Measurements from ENCODE around the gene ZNF862.

Gene ZNF862

GRCh38 chr7:149875396-149875795 lies 37.2 kb downstream of the ZNF862 start:
- Mint-ChIP-seq H3K4me3 (peak overlapping the region; percentile 79), H3K27ac (peak overlapping the region; percentile 32), H3K27me3 (ENCODE audit: low read depth) (no peaks in the 10 kb centered on the region), H3K9me3 (no peaks in the 10 kb centered on the region), H3K36me3 (ENCODE audit: low read depth) (peaks cover 19% of the 10 kb centered on the region), H3K4me1 (ENCODE audit: low read depth) (peaks cover 40% of the 10 kb centered on the region)
- DNase-seq (ENCODE audit: low spot score): no peak

GRCh38 chr7:149877890-149878522 lies 39.8 kb downstream of the ZNF862 start:
- peaks cover 16% of the 10 kb centered on the region for H3K36me3 Mint-ChIP-seq (ENCODE audit: low read depth)
- no peaks in the 10 kb centered on the region for H3K9me3 Mint-ChIP-seq
- no peak overlapping the region for H3K27ac Mint-ChIP-seq

GRCh38 chr7:149878523-149878921 lies 40.3 kb downstream of the ZNF862 start:
- Mint-ChIP-seq H3K4me1 (ENCODE audit: low read depth) (peaks cover 22% of the 10 kb centered on the region), H3K9me3 (no peaks in the 10 kb centered on the region), H3K4me3 (no peak overlapping the region), H3K36me3 (ENCODE audit: low read depth) (peaks cover 16% of the 10 kb centered on the region), H3K27me3 (ENCODE audit: low read depth) (no peaks in the 10 kb centered on the region), H3K27ac (no peak overlapping the region)
- no peak for DNase-seq (ENCODE audit: low spot score)

More at GRCh38 chr7:149877890-149878522, 39.8 kb downstream of the ZNF862 start:
- Mint-ChIP-seq H3K4me1 (ENCODE audit: low read depth) (peaks cover 17% of the 10 kb centered on the region), H3K27me3 (ENCODE audit: low read depth) (no peaks in the 10 kb centered on the region), H3K4me3 (no peak overlapping the region)
- no peak for DNase-seq (ENCODE audit: low spot score)

GRCh38 chr7:149879271-149879743 lies 41.1 kb downstream of the ZNF862 start:
- Mint-ChIP-seq H3K4me3 (no peak overlapping the region), H3K27ac (no peak overlapping the region), H3K27me3 (ENCODE audit: low read depth) (no peaks in the 10 kb centered on the region), H3K36me3 (ENCODE audit: low read depth) (peaks cover 16% of the 10 kb centered on the region), H3K4me1 (ENCODE audit: low read depth) (peaks cover 24% of the 10 kb centered on the region), H3K9me3 (no peaks in the 10 kb centered on the region)
- DNase-seq (ENCODE audit: low spot score): no peak

GRCh38 chr7:149879766-149880637 lies 41.8 kb downstream of the ZNF862 start:
- Mint-ChIP-seq H3K36me3 (ENCODE audit: low read depth) (peaks cover 16% of the 10 kb centered on the region), H3K4me1 (ENCODE audit: low read depth) (peaks cover 18% of the 10 kb centered on the region), H3K27ac (no peak overlapping the region), H3K9me3 (no peaks in the 10 kb centered on the region), H3K27me3 (ENCODE audit: low read depth) (no peaks in the 10 kb centered on the region), H3K4me3 (no peak overlapping the region)
- DNase-seq (ENCODE audit: low spot score): no peak

- Mint-ChIP-seq H3K9me3 (no peaks in the 10 kb centered on the region), H3K36me3 (ENCODE audit: low read depth) (peaks cover 11% of the 10 kb centered on the region), H3K4me1 (ENCODE audit: low read depth) (peaks cover 10% of the 10 kb centered on the region), H3K27me3 (ENCODE audit: low read depth) (no peaks in the 10 kb centered on the region), H3K4me3 (no peak overlapping the region), H3K27ac (no peak overlapping the region)
- DNase-seq (ENCODE audit: low spot score): no peak
Measured at GRCh38 chr7:149880638-149881311, 42.6 kb downstream of the ZNF862 start.

- Mint-ChIP-seq H3K36me3 (ENCODE audit: low read depth) (peaks cover 8% of the 10 kb centered on the region), H3K4me1 (ENCODE audit: low read depth) (peaks cover 9% of the 10 kb centered on the region), H3K4me3 (no peak overlapping the region), H3K9me3 (no peaks in the 10 kb centered on the region), H3K27me3 (ENCODE audit: low read depth) (no peaks in the 10 kb centered on the region), H3K27ac (no peak overlapping the region)
- no peak for DNase-seq (ENCODE audit: low spot score)
Measured at GRCh38 chr7:149881328-149882247, 43.4 kb downstream of the ZNF862 start.

- Mint-ChIP-seq H3K4me3 (no peak overlapping the region), H3K9me3 (no peaks in the 10 kb centered on the region), H3K27ac (no peak overlapping the region), H3K36me3 (ENCODE audit: low read depth) (peaks cover 7% of the 10 kb centered on the region), H3K27me3 (ENCODE audit: low read depth) (no peaks in the 10 kb centered on the region), H3K4me1 (ENCODE audit: low read depth) (peaks cover 9% of the 10 kb centered on the region)
- DNase-seq (ENCODE audit: low spot score): no peak
Measured at GRCh38 chr7:149882248-149883047, 44.3 kb downstream of the ZNF862 start.

GRCh38 chr7:149883048-149883438 lies 44.9 kb downstream of the ZNF862 start:
- Mint-ChIP-seq H3K9me3 (no peaks in the 10 kb centered on the region), H3K36me3 (ENCODE audit: low read depth) (peaks cover 5% of the 10 kb centered on the region), H3K27ac (no peak overlapping the region), H3K4me1 (ENCODE audit: low read depth) (peaks cover 9% of the 10 kb centered on the region), H3K4me3 (no peak overlapping the region), H3K27me3 (ENCODE audit: low read depth) (no peaks in the 10 kb centered on the region)
- no peak for DNase-seq (ENCODE audit: low spot score)

- Mint-ChIP-seq H3K27ac (no peak overlapping the region), H3K4me3 (no peak overlapping the region), H3K4me1 (ENCODE audit: low read depth) (peaks cover 9% of the 10 kb centered on the region), H3K36me3 (ENCODE audit: low read depth) (peaks cover 2% of the 10 kb centered on the region), H3K27me3 (ENCODE audit: low read depth) (no peaks in the 10 kb centered on the region), H3K9me3 (no peaks in the 10 kb centered on the region)
- peak; percentile 49 for DNase-seq (ENCODE audit: low spot score)
Measured at GRCh38 chr7:149883452-149883861, 45.3 kb downstream of the ZNF862 start.

- H3K4me3 Mint-ChIP-seq: no peak overlapping the region
- DNase-seq (ENCODE audit: low spot score): no peak
- peaks cover 9% of the 10 kb centered on the region for H3K4me1 Mint-ChIP-seq (ENCODE audit: low read depth)
- no peak overlapping the region for H3K27ac Mint-ChIP-seq
- H3K27me3 Mint-ChIP-seq (ENCODE audit: low read depth): no peaks in the 10 kb centered on the region
- no peaks in the 10 kb centered on the region for H3K9me3 Mint-ChIP-seq
- peaks cover 2% of the 10 kb centered on the region for H3K36me3 Mint-ChIP-seq (ENCODE audit: low read depth)
Measured at GRCh38 chr7:149884016-149884415, 45.8 kb downstream of the ZNF862 start.

GRCh38 chr7:149884541-149884940 lies 46.4 kb downstream of the ZNF862 start:
- DNase-seq (ENCODE audit: low spot score): no peak
- H3K4me3 Mint-ChIP-seq: no peak overlapping the region
- H3K27ac Mint-ChIP-seq: no peak overlapping the region
- H3K9me3 Mint-ChIP-seq: no peaks in the 10 kb centered on the region
- H3K27me3 Mint-ChIP-seq (ENCODE audit: low read depth): no peaks in the 10 kb centered on the region
- H3K4me1 Mint-ChIP-seq (ENCODE audit: low read depth): peaks cover 9% of the 10 kb centered on the region
- peaks cover 2% of the 10 kb centered on the region for H3K36me3 Mint-ChIP-seq (ENCODE audit: low read depth)

Data from T-helper 2 cell treated with Interferon-gamma antibody and Interleukin-4, amounts not matched to agents 5 μg/mL and 100 μg/mL, for 36 hours (primary cell).